ENCODE results near the gene NPIPB2. TPM values are rescaled to one million over a fixed set of nuclear protein-coding genes. Genes with fewer than 3 reads are reported as not detected.
"Not testable (repeated sequence)": the region's sequence is repeated elsewhere in the genome, so short reads cannot be mapped to it uniquely, and the experiment has no call there.

Gene NPIPB2
- total RNA-seq (2014; rRNA removed) (2.4 and 2.8 TPM in 2 replicates), Bru-seq, nascent RNA (percentile 35 among the genes with signal in this experiment), BruChase-seq, experiment 1, labeled RNA remaining after a 6-hour chase (percentile 40 among the genes with signal in this experiment), BruChase-seq, experiment 2, labeled RNA remaining after a 2-hour chase (percentile 43 among the genes with signal in this experiment)
- long read RNA-seq, partial matches to known transcripts, result 0 of 8 reads
- long read RNA-seq, other reads (novel, unspliced or antisense), result 8 of 8 reads

DNA sequence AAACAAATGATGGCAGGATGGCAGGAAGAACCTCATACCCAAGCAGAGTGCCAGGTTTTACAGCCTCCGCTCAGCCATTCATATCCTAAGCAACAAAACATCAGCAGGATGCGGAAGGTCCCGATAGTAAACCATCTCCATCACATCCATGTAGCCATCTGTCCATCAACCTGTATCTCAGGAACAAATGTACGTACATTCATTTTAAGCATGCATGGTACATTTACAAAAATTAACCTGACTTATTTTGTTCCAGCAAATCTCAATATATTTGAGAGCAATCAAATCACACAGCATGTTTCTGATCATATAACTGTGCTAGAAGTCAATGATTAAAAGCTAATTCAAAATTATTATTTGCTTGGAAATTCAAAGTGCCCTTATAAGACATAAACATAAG, at the start of gene NPIPB2:
NPIPB2 (minus strand) TSS at position 101 of the 400 bp plus-strand sequence; CDS start at position 101, 0 bp downstream.
- H3F3A ChIP-seq (ENCODE audit: low read length, unreplicated experiment); H3K4me1 ChIP-seq (ENCODE audit: insufficient read depth, low read length); H3K36me3 ChIP-seq (ENCODE audit: low read depth, low read length); H3K27me3 ChIP-seq (ENCODE audit: low read length); H4K20me1 ChIP-seq (ENCODE audit: low read length); ATAC-seq; H3K9me3 ChIP-seq (ENCODE audit: low read length); intact Hi-C loops (cut with micrococcal nuclease); H3K4me2 ChIP-seq (ENCODE audit: low read length); H3K79me2 ChIP-seq (ENCODE audit: low read length); DNase-seq; BruUV-seq (replicated peaks); H3K27ac ChIP-seq (ENCODE audit: low read length); H3K9me2 ChIP-seq (replicated peaks; ENCODE audit: low read length); H3K4me3 ChIP-seq (ENCODE audit: low read length); CTCF ChIA-PET; POLR2A ChIA-PET (ENCODE audit: unreplicated experiment); H2AFZ ChIP-seq (ENCODE audit: low read length); H3K9ac ChIP-seq (ENCODE audit: low read length): not testable (repeated sequence)

DNA sequence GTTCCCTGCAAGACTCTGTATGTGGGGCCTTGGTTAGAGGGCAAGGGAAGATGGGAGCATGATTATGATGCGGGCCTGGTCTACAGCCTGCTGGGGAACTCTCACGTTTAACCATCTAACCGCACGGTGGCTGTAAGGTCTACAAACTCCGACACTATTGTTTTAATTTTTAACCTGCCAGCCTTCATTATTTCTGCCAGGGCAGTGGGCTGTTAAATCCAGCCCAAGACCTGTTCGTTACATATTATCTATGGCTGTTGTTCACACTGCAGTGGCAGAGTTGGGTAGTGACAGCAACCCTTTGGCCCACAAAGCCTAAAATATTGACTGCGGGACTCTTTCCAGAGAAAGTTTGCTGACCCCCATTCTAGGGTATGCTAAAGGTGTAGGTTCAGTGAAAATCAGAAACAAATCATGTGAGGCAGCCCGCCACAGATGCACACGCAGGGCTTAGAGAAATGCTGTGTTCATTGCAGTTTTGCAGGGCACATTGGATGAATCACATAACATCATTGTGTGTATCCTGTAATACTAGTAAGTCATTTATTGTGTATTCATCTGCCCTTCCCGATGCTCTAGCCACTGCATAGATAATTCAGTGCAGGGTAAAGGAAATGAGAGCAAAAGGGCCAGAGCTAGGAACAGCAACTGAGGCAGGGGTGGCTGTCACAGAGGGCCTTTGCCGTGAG, 49.0 kb upstream of the NPIPB2 start:
- no TSS peak for BruUV-seq (replicated peaks)
- no peaks in the 10 kb centered on the region for H3K36me3 ChIP-seq (ENCODE audit: low read depth, low read length)
- no peaks in the 10 kb centered on the region for H3K9me2 ChIP-seq (replicated peaks; ENCODE audit: low read length)
- ATAC-seq, result no peak
- ChIA-PET POLR2A (ENCODE audit: unreplicated experiment) (no interaction called here), CTCF (no interaction called here)
- no peaks in the 10 kb centered on the region for H3K79me2 ChIP-seq (ENCODE audit: low read length)
- intact Hi-C loops (cut with micrococcal nuclease), result no loop called here
- DNase-seq, result no peak
- H3K4me1 ChIP-seq (ENCODE audit: insufficient read depth, low read length), result no peaks in the 10 kb centered on the region
- H3K27me3 ChIP-seq (ENCODE audit: low read length), result no peaks in the 10 kb centered on the region
- H3K4me3 ChIP-seq (ENCODE audit: low read length), result no peak overlapping the region
- H2AFZ ChIP-seq (ENCODE audit: low read length), result no peak overlapping the region
- no peaks in the 10 kb centered on the region for H4K20me1 ChIP-seq (ENCODE audit: low read length)
- H3K9ac ChIP-seq (ENCODE audit: low read length), result no peak overlapping the region
- H3F3A ChIP-seq (ENCODE audit: low read length, unreplicated experiment), result no peaks in the 10 kb centered on the region
- TF ChIP-seq, protein P1, sequence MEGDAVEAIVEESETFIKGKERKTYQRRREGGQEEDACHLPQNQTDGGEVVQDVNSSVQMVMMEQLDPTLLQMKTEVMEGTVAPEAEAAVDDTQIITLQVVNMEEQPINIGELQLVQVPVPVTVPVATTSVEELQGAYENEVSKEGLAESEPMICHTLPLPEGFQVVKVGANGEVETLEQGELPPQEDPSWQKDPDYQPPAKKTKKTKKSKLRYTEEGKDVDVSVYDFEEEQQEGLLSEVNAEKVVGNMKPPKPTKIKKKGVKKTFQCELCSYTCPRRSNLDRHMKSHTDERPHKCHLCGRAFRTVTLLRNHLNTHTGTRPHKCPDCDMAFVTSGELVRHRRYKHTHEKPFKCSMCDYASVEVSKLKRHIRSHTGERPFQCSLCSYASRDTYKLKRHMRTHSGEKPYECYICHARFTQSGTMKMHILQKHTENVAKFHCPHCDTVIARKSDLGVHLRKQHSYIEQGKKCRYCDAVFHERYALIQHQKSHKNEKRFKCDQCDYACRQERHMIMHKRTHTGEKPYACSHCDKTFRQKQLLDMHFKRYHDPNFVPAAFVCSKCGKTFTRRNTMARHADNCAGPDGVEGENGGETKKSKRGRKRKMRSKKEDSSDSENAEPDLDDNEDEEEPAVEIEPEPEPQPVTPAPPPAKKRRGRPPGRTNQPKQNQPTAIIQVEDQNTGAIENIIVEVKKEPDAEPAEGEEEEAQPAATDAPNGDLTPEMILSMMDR (conservative IDR thresholded peaks at IDR 0.05; ENCODE audit: low read depth, low read length), result no peak
- TF ChIP-seq EZH2phosphoT487 (IDR thresholded peaks at IDR 0.05; ENCODE audit: borderline replicate concordance, low read length), result no peak
- H3K4me2 ChIP-seq (ENCODE audit: low read length), result no peak overlapping the region
- H3K9me3 ChIP-seq (ENCODE audit: low read length), result no peaks in the 10 kb centered on the region
- no peak overlapping the region for H3K27ac ChIP-seq (ENCODE audit: low read length)

- Histone ChIP-seq H3K9me3 (ENCODE audit: low read length) (no peaks in the 10 kb centered on the region), H2AFZ (ENCODE audit: low read length) (no peak overlapping the region), H3K27me3 (ENCODE audit: low read length) (no peaks in the 10 kb centered on the region), H3K9me2 (replicated peaks; ENCODE audit: low read length) (no peaks in the 10 kb centered on the region), H3K4me2 (ENCODE audit: low read length) (no peak overlapping the region), H3K79me2 (ENCODE audit: low read length) (no peaks in the 10 kb centered on the region), H4K20me1 (ENCODE audit: low read length) (no peaks in the 10 kb centered on the region), H3K4me3 (ENCODE audit: low read length) (no peak overlapping the region), H3K4me1 (ENCODE audit: insufficient read depth, low read length) (no peaks in the 10 kb centered on the region), H3K27ac (ENCODE audit: low read length) (no peak overlapping the region), H3K9ac (ENCODE audit: low read length) (no peak overlapping the region), H3K36me3 (ENCODE audit: low read depth, low read length) (no peaks in the 10 kb centered on the region), H3F3A (ENCODE audit: low read length, unreplicated experiment) (no peaks in the 10 kb centered on the region)
- CTCF ChIA-PET, result no interaction called here
- BruUV-seq (replicated peaks), result no TSS peak
- POLR2A ChIA-PET (ENCODE audit: unreplicated experiment), result no interaction called here
- DNase-seq (no peak), ATAC-seq (no peak)
- TF ChIP-seq EZH2 (IDR thresholded peaks at IDR 0.05; ENCODE audit: low read length, unreplicated experiment), result no peak
- no peak for TF ChIP-seq EZH2phosphoT487 (IDR thresholded peaks at IDR 0.05; ENCODE audit: borderline replicate concordance, low read length)
- TF ChIP-seq, protein P1 (conservative IDR thresholded peaks at IDR 0.05; ENCODE audit: low read depth, low read length), result no peak
- intact Hi-C loops (cut with micrococcal nuclease), result no loop called here
Observed at GRCh38 chr16:11988258-11988978, 46.6 kb upstream of the NPIPB2 start.

Data from PC-3 (cell line).